Activated B cell treated with CpG ODN at 0.5 μM for 24 hours (primary cell): ENCODE measurements around the gene KIF20B. TPM values are rescaled to one million over a fixed set of nuclear protein-coding genes. Genes with fewer than 3 reads are reported as not detected.

Experiments
- ATAC-seq: fragments of 200-7000 bp; cut with Tn5 transposase; one replicate; pipeline ENCODE4 v1.10.0; 2021; ENCODE audit warnings: low read depth, mild to moderate bottlenecking, moderate library complexity
- CTCF ChIA-PET: fragments of 350-600 bp; sonication (Branson Sonifier 250); formaldehyde crosslinking; loops from one replicate; lab custom pipeline; 2021; ENCODE audit warnings: antibody characterized with exemption; lab: Charles Lee
- POLR2A ChIA-PET: fragments of 350-600 bp; sonication (Branson Sonifier 250); formaldehyde crosslinking; loops from one replicate; lab custom pipeline; 2021; ENCODE audit warnings: antibody characterized with exemption; lab: Charles Lee
- DNase-seq: peaks from one replicate; pipeline ENCODE4 v3.0.0; 2022
- H3K27ac Mint-ChIP-seq: one replicate; pipeline ENCODE4 v1.8.0; 2020; ENCODE audit warnings: mixed read lengths
- H3K27me3 Mint-ChIP-seq: one replicate; pipeline ENCODE4 v1.8.0; 2021; ENCODE audit warnings: mixed read lengths
- H3K36me3 Mint-ChIP-seq: one replicate; pipeline ENCODE4 v1.8.0; 2021; ENCODE audit warnings: low read depth, mixed read lengths
- H3K4me1 Mint-ChIP-seq: one replicate; pipeline ENCODE4 v1.8.0; 2021; ENCODE audit warnings: mixed read lengths
- H3K4me3 Mint-ChIP-seq: one replicate; pipeline ENCODE4 v1.8.0; 2020; ENCODE audit warnings: mild to moderate bottlenecking, mixed read lengths
- H3K9me3 Mint-ChIP-seq: one replicate; pipeline ENCODE4 v1.8.0; 2020; ENCODE audit warnings: mixed read lengths
- CTCF ChIP-seq: fragments of 200-600 bp; IDR thresholded peaks from one replicate; pipeline ENCODE4 v1.8.0; 2022; ENCODE audit warnings: antibody characterized with exemption, mild to moderate bottlenecking
- intact Hi-C: fragments of 100-400 bp; cut with micrococcal nuclease; formaldehyde crosslinking; loops from one replicate; pipeline ENCODE4 v1.15.1; 2024
- total RNA-seq: library from RNA; stranded (reverse); gene quantifications from 2 replicates; pipeline ENCODE4 v1.2.3, GENCODE V29; 2022

KIF20B gene
- total RNA-seq, 1 donor from 2014 or later, result 24.0 TPM

- H3K27ac Mint-ChIP-seq, result no peak overlapping the region
- H3K4me1 Mint-ChIP-seq, result peaks cover 26% of the 10 kb centered on the region
- H3K4me3 Mint-ChIP-seq, result no peak overlapping the region
- no peak for TF ChIP-seq CTCF
- ChIA-PET CTCF (no interaction called here), POLR2A (no interaction called here)
- intact Hi-C loops, result no loop called here
- no peaks in the 10 kb centered on the region for H3K9me3 Mint-ChIP-seq
- DNase-seq (no peak), ATAC-seq (no peak)
- H3K27me3 Mint-ChIP-seq, result no peaks in the 10 kb centered on the region
- peaks cover 5% of the 10 kb centered on the region for H3K36me3 Mint-ChIP-seq
These were observed 3.4 kb upstream of the KIF20B start for GRCh38 chr10:89697946-89698345.

- Mint-ChIP-seq H3K4me3 (no peak overlapping the region), H3K27ac (no peak overlapping the region), H3K27me3 (no peaks in the 10 kb centered on the region), H3K36me3 (peaks cover 5% of the 10 kb centered on the region), H3K9me3 (no peaks in the 10 kb centered on the region), H3K4me1 (peaks cover 30% of the 10 kb centered on the region)
- no peak for DNase-seq
- no peak for TF ChIP-seq CTCF
- POLR2A ChIA-PET, result interaction anchor here (0.6 kb wide), 1 partner anchor 40 kb away, joined by 3 read pairs; no protein-coding TSS in a partner anchor
- no peak for ATAC-seq
- intact Hi-C loops, result loop anchor here (2.0 to 10.0 kb wide), 3 partner anchors 449 to 817 kb away; partner anchors contain the start of genes FAS, LIPA and STAMBPL1
- CTCF ChIA-PET, result no interaction called here
These were observed 1.8 kb upstream of the KIF20B start for GRCh38 chr10:89699581-89700064.

GRCh38 chr10:89700923-89701241 lies 508 bp upstream of the KIF20B start:
- Mint-ChIP-seq H3K4me3 (peak overlapping the region; percentile 96), H3K9me3 (no peaks in the 10 kb centered on the region), H3K4me1 (peaks cover 34% of the 10 kb centered on the region), H3K27me3 (no peaks in the 10 kb centered on the region), H3K27ac (peak overlapping the region; percentile 98), H3K36me3 (peaks cover 8% of the 10 kb centered on the region)
- ChIA-PET POLR2A (interaction anchor here (0.6 to 1.8 kb wide), 10 partner anchors 11 to 449 kb away, joined by 3 to 28 read pairs (median 4); partner anchors contain the start of genes IFIT5 and LIPA), CTCF (interaction anchor here (0.9 to 1.9 kb wide), 9 partner anchors 38 to 272 kb away, joined by 3 to 6 read pairs (median 3); no protein-coding TSS in a partner anchor)
- ATAC-seq (no peak), DNase-seq (no peak)
- intact Hi-C loops, result loop anchor here (1.0 to 10.0 kb wide), 10 partner anchors 28 to 1170 kb away; partner anchors contain the start of genes FAS, IFIT5, LIPA and RPP30
- no peak for TF ChIP-seq CTCF

- POLR2A ChIA-PET, result interaction anchor here (0.6 to 1.8 kb wide), 7 partner anchors 10 to 289 kb away, joined by 3 to 28 read pairs (median 6); no protein-coding TSS in a partner anchor
- CTCF ChIA-PET, result interaction anchor here (0.8 to 1.9 kb wide), 2 partner anchors 56 to 485 kb away, joined by 3 to 4 read pairs; no protein-coding TSS in a partner anchor
- no peak for ATAC-seq
- peak; percentile 17 for DNase-seq
- Mint-ChIP-seq H3K4me1 (peaks cover 41% of the 10 kb centered on the region), H3K9me3 (no peaks in the 10 kb centered on the region), H3K36me3 (peaks cover 16% of the 10 kb centered on the region), H3K27me3 (no peaks in the 10 kb centered on the region), H3K4me3 (peak overlapping the region; percentile 96), H3K27ac (peak overlapping the region; percentile 98)
- intact Hi-C loops, result loop anchor here (5.0 to 10.0 kb wide), 2 partner anchors 707 to 820 kb away; partner anchors contain the start of genes FAS and STAMBPL1
- no peak for TF ChIP-seq CTCF
These were observed 711 bp downstream of the KIF20B start for GRCh38 chr10:89702121-89702480.

GRCh38 chr10:89705466-89705865 lies 4.1 kb downstream of the KIF20B start:
- ATAC-seq (no peak), DNase-seq (no peak)
- intact Hi-C loops, result loop anchor here (10.0 kb wide), 1 partner anchor 711 kb away; the partner anchor contains the start of gene FAS
- Mint-ChIP-seq H3K4me3 (no peak overlapping the region), H3K27ac (no peak overlapping the region), H3K9me3 (no peaks in the 10 kb centered on the region), H3K4me1 (peaks cover 38% of the 10 kb centered on the region), H3K36me3 (peaks cover 21% of the 10 kb centered on the region), H3K27me3 (no peaks in the 10 kb centered on the region)
- POLR2A ChIA-PET, result interaction anchor here (0.6 kb wide), 1 partner anchor 52 kb away, joined by 5 read pairs; no protein-coding TSS in a partner anchor
- TF ChIP-seq CTCF, result no peak
- CTCF ChIA-PET, result no interaction called here
